Activated naive CD4-positive, alpha-beta T cell treated with anti-CD3 and anti-CD28 coated beads, Interleukin-2, amount 50 U/mL, for 72 hours (primary cell): ENCODE results near the gene ERC1. TPM values are rescaled to one million over a fixed set of nuclear protein-coding genes. Genes with fewer than 3 reads are reported as not detected.

Source experiments
- ATAC-seq, 2 donors: fragments of 150-1000 bp; cut with Tn5 transposase; 2 replicates each; pipeline ENCODE4 v1.10.0; 2021; ENCODE audit warnings: mild to moderate bottlenecking in 2 of 2, moderate library complexity in 2 of 2
- DNase-seq, 2 donors: peaks; one replicate each; pipeline ENCODE4 v3.0.0; 2021 to 2022; ENCODE audit warnings: low spot score in 2 of 2
- H3K27ac Mint-ChIP-seq, 2 donors: one replicate each; pipeline ENCODE4 v1.8.0; 2022; ENCODE audit warnings: mild to moderate bottlenecking in 2 of 2, mixed read lengths in 2 of 2
- H3K36me3 Mint-ChIP-seq, 2 donors: one replicate each; pipeline ENCODE4 v1.8.0; 2022; ENCODE audit warnings: mixed read lengths in 2 of 2
- H3K9me3 Mint-ChIP-seq, 2 donors: one replicate each; pipeline ENCODE4 v1.8.0; 2022; ENCODE audit warnings: mixed read lengths in 2 of 2
- total RNA-seq, 2 donors: library from RNA; stranded (reverse); gene quantifications; one replicate each; pipeline ENCODE4 v1.2.3, GENCODE V29; 2022

Gene ERC1
- total RNA-seq: 10 to 100 TPM; 22.5 to 40.9 TPM

DNA sequence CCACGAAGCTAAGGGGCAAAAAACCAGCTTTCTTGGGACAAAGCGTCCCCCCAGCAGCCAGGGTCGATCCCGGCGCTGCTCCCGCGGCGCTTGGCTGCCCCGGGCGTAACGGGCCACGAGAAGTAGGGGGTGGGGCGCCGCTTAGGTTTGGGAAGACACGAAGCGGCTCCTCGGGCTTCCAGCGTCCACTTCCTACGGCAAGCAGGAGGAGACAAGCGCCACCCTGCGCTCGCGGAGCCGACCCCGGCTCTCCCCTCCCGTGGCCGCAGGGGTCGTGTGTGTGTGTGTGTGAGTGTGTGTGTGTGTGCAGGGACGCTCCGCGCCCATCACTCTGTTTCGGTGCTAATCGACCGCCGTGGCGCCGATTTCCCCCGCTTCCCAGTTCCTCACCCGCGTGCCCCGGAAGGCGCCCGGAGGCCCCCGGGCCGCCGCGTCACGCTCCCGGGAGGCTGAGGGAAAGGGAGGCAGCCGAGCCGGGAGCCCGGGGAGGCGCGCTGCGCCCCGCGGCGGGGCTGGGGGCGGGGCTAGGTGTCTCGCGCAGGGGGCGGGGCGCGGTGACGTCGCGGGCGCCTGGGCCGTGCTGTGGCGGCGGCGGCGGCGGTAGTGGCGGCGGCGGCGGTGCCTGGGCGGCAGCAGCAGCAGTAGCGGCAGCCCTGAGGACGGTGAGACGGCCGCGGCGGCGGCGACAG is at the start of gene ERC1:
TSS of gene ERC1 (plus strand) at position 563 of the 689 bp plus-strand sequence. CDS start 36,681 bp downstream, outside the sequence.
- H3K36me3 Mint-ChIP-seq: peaks cover 0 to 17% of the 10 kb centered on the region in 2 donors
- DNase-seq (peak; percentile 88 to 89), ATAC-seq (peak; percentile 89 to 91)
- peak within 1 kb of the TSS; percentile 89 to 93 for H3K27ac Mint-ChIP-seq
- H3K9me3 Mint-ChIP-seq: no peaks in the 10 kb centered on the region

DNA sequence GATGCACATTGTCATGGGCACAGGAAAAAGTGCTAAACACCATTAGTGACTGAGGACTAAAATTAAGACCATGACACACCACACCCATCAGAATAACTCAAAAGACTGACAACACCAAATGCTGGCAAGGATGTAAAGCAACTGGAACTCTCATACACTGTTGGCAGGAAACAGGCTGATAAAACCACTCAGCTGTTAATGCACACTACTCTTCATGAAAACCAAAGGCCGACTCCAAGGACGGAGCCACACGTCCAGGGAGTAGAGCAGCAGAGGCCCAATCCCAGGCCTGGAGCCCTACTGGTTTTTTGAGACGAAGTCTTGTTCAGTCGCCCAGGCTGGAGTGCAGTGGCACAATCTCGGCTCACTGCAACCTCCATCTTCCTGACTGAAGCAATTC is 48.0 kb upstream of the ERC1 start:
- DNase-seq: no peak
- no peaks in the 10 kb centered on the region for H3K9me3 Mint-ChIP-seq
- ATAC-seq: no peak
- H3K27ac Mint-ChIP-seq: peak overlapping the region in 1 of 2 donors; percentile 26
- peaks cover 0 to 26% of the 10 kb centered on the region in 2 donors for H3K36me3 Mint-ChIP-seq

DNA sequence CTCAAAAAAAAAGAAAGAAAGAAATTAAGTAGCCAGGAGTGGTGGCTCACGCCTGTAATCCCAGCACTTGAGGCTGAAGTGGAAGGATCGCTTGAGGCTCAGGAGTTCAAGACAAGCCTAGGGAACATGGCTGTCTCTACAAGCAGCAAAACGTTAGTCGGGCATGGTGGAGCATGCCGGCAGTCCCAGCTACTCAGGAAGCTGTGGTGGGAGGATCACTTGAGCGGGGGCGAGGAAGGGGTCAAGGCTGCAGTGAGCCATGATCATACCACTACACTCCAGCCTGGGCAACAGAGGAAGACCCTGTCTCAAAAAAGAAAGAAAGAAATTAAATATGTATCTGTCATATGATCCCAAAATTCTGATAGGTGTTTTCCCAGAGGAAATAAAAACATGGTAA is 46.8 kb upstream of the ERC1 start:
- Mint-ChIP-seq H3K27ac (peak overlapping the region; percentile 68 to 83), H3K9me3 (no peaks in the 10 kb centered on the region), H3K36me3 (peaks cover 5 to 36% of the 10 kb centered on the region in 2 donors)
- DNase-seq: no peak
- ATAC-seq: no peak

DNA sequence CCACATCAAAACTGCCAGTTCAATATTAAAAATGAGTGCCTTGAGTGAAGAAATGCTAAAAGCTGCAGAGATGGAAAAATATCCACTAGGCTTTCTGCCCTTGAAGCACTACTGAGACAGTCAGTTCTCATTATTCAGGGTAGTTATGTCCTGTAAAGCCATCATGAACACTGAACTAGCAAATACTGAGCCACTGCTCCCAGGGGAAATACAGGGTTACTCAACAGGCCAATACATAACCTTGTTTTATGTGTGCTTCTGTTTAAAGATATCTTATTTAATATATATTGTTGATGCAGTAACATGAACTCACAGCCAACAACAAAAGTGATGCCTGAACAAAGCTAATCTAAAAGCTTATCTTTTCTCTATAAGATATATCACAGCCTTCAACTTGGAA is 44.8 kb upstream of the ERC1 start:
- Mint-ChIP-seq H3K9me3 (no peaks in the 10 kb centered on the region), H3K27ac (peak overlapping the region in 1 of 2 donors; percentile 78), H3K36me3 (peaks cover 9 to 38% of the 10 kb centered on the region in 2 donors)

GRCh38 chr12:946631-947030 is 44.4 kb upstream of the ERC1 start:
- ATAC-seq (peak; percentile 23 to 25), DNase-seq (no peak)
- H3K9me3 Mint-ChIP-seq: no peaks in the 10 kb centered on the region
- H3K27ac Mint-ChIP-seq: peak overlapping the region; percentile 31 to 78
- peaks cover 9 to 38% of the 10 kb centered on the region in 2 donors for H3K36me3 Mint-ChIP-seq

More for the DNA sequence above, 44.8 kb upstream of the ERC1 start:
- ATAC-seq (no peak), DNase-seq (no peak)

DNA sequence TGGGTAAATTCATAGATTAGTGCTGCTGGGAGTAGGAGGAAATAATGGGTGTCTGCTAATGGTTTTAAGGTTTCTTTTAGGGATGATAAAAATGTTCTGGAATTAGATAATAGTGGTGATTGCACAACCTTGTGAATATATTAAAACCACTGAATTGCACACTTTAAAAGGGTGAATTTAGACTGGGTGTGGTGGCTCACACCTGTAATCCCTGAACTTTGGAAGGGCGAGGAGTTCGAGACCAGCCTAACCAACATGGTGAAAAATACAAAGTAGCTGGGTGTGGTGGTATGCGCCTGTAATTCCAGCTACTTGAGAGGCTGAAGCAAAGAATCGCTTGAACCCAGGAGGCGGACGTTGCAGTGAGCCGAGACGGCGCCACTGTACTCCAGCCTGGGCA is 42.8 kb upstream of the ERC1 start:
- H3K27ac Mint-ChIP-seq: peak overlapping the region in 1 of 2 donors; percentile 92
- H3K9me3 Mint-ChIP-seq: no peaks in the 10 kb centered on the region
- DNase-seq (no peak), ATAC-seq (no peak)
- peaks cover 9 to 38% of the 10 kb centered on the region in 2 donors for H3K36me3 Mint-ChIP-seq

GRCh38 chr12:949453-950191 is 41.4 kb upstream of the ERC1 start, which contains the start of gene RAD52:
Gene RAD52 (minus strand): TSS chr12:949694. CDS start chr12:933058, 16,636 bp downstream.
- DNase-seq: peak; percentile 93 to 99
- peak; percentile 87 to 88 for ATAC-seq
- Mint-ChIP-seq H3K36me3 (peaks cover 9 to 27% of the 10 kb centered on the region in 2 donors), H3K9me3 (no peaks in the 10 kb centered on the region), H3K27ac (peak within 1 kb of the TSS; percentile 92 to 95)

GRCh38 chr12:951176-951575 is 39.8 kb upstream of the ERC1 start:
- Mint-ChIP-seq H3K36me3 (peaks cover 9 to 24% of the 10 kb centered on the region in 2 donors), H3K27ac (peak overlapping the region in 1 of 2 donors; percentile 16), H3K9me3 (no peaks in the 10 kb centered on the region)
- no peak for ATAC-seq
- no peak for DNase-seq

- no peak overlapping the region for H3K27ac Mint-ChIP-seq
- ATAC-seq (no peak), DNase-seq (no peak)
- H3K9me3 Mint-ChIP-seq: no peaks in the 10 kb centered on the region
- H3K36me3 Mint-ChIP-seq: peaks cover 6 to 8% of the 10 kb centered on the region in 2 donors
These were observed 37.2 kb upstream of the ERC1 start for GRCh38 chr12:953776-954175.

DNA sequence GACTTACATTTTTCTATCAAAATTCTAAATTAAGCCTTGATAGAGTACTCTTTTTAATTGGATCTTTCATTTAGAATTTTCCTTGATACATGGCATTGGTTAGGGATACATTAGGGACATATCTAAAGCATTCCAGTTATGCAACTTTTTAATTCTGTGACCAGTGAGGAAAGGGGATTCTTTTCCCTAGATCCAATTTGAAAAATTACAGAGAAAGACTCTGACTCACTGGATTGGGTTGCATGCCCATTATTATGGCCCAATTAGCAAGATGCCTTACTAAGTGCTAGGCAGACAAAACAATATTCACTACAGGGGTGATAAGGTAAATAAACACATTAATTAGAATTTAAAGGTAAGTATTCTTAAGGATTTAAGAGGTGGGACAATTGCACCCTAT is 36.3 kb upstream of the ERC1 start:
- H3K9me3 Mint-ChIP-seq: no peaks in the 10 kb centered on the region
- H3K36me3 Mint-ChIP-seq: no peaks in the 10 kb centered on the region
- no peak for ATAC-seq
- no peak overlapping the region for H3K27ac Mint-ChIP-seq
- no peak for DNase-seq

DNA sequence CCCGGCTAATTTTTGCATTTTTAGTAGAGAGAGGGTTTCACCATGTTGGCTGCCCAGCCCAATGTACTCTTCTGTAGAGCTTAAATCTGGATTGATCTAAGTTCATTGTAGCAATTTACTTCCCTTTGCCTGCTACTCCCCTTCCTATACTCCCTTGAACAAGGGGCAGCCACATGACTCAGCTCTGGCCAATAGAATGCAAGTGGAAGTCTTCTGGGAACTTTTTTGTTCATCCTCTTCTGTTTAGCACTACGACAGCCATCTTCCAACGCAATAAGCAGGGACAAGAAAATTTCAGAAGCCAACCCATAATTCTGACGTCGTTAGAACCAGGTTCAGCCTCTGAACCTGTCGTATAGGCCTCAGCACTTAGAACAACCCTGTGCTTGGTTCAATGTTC is 35.1 kb upstream of the ERC1 start:
- Mint-ChIP-seq H3K27ac (no peak overlapping the region), H3K9me3 (no peaks in the 10 kb centered on the region), H3K36me3 (no peaks in the 10 kb centered on the region)
- DNase-seq (no peak), ATAC-seq (no peak)

DNA sequence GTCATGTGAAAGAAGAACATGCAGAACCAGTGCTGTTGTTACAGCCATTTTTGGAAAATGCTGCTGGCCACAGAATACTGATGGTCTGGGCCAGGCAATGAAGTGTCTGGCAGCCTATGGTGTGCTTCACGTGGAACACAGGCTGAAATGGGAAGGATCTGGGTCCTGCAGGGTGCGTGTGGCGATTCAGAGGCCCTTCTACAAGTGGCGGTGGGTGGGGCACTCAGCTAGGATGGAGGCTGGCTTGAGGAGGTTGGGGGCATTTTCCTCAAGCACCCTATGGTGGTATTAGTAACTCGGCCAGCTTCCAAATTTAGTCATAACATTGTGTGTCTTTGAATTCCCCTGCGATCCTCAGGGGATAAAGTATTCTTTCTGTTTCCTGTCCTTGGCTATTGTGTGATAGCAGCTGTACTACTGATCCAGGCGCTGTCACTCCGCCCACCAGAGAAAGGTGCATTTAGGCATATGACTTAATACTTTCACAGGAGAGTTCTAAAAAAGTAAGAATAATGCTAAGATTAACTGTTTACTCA is 32.4 kb upstream of the ERC1 start:
- no peak overlapping the region for H3K27ac Mint-ChIP-seq
- ATAC-seq: no peak
- no peaks in the 10 kb centered on the region for H3K9me3 Mint-ChIP-seq
- no peaks in the 10 kb centered on the region for H3K36me3 Mint-ChIP-seq
- DNase-seq: no peak

DNA sequence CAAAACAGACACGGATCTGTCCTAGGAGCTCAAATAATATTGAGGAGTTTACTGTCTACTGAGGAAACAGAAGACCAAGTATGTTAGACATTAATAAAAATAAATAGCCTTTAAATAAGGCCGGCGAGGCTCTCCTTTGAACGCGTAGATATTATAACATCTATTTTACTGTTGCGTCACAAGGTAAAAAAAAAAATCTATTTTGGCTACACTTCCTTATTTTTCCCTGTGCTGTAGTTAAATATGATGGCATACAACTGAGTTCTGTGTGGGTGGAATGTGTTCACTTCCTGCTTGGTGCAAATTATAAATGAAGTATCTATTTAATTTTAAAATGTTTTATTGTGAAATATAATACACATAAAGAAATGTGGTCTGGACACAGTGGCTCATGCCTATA is 24.3 kb upstream of the ERC1 start:
- no peak for DNase-seq
- ATAC-seq: no peak
- H3K9me3 Mint-ChIP-seq: no peaks in the 10 kb centered on the region
- no peak overlapping the region for H3K27ac Mint-ChIP-seq
- H3K36me3 Mint-ChIP-seq: no peaks in the 10 kb centered on the region

DNA sequence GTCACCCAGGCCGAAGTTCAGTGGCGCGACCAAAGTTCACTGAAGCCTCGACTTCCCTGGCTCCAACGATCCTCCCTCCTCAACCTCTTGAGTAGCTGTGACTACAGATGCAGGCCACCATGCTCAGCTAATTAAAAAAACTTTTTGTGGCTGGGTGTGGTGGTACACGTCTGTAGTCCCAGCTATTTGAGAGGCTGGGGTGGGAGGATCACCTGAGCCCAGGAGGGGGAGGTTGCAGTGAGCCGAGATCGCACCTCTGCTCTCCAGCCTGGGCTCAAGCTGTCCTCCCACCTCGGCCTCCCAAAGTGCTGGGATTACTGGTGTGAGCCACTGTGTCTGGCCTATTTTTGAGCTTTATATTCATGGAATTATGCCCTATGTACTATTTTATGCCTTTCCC is 23.4 kb upstream of the ERC1 start:
- Mint-ChIP-seq H3K36me3 (no peaks in the 10 kb centered on the region), H3K9me3 (no peaks in the 10 kb centered on the region), H3K27ac (no peak overlapping the region)
- ATAC-seq (no peak), DNase-seq (no peak)

DNA sequence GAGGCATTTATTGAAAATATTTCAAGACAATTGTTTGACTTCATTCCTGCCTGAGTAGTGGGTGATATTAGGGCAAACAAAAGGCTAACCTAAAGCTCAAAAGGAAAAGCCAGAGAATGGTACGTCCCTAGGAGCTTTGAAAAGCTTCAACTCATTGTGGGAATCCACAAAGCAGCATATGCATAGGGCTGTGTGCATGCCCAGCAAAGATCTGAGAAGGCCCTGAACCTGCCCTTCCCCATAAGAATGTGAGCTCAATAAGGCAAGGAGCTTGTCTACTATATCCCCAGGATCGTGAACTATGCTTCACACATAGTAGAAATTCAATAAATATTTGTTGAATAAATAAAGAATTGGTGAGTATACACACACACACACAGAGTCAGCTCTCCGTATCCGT is 22.5 kb upstream of the ERC1 start:
- ATAC-seq (no peak), DNase-seq (no peak)
- Mint-ChIP-seq H3K27ac (no peak overlapping the region), H3K9me3 (no peaks in the 10 kb centered on the region), H3K36me3 (no peaks in the 10 kb centered on the region)

DNA sequence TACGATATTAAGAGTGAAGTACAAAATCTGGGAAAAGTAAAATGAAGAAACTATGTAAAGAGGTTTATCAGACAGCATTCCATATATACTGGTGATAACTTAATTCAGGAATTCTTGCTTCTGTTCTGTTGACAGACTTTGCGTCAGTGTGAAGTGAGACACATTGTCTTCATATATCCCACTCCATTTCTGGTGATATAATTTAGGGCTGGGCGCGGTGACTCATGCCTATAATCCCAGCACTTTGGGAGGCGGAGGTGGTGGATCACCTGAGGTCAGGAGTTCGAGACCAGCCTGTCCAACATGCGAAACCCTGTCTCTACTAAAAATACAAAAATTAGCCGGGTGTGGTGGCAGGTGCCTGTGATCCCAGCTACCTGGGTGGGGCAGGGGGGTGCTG is 21.2 kb upstream of the ERC1 start:
- no peak for ATAC-seq
- no peak overlapping the region for H3K27ac Mint-ChIP-seq
- no peaks in the 10 kb centered on the region for H3K36me3 Mint-ChIP-seq
- DNase-seq: no peak
- H3K9me3 Mint-ChIP-seq: no peaks in the 10 kb centered on the region

- ATAC-seq (no peak), DNase-seq (no peak)
- Mint-ChIP-seq H3K27ac (no peak overlapping the region), H3K36me3 (no peaks in the 10 kb centered on the region), H3K9me3 (no peaks in the 10 kb centered on the region)
These were observed 19.0 kb upstream of the ERC1 start for GRCh38 chr12:971991-972390.
